HUDEP-2 (cell line): Measurements from ENCODE around the gene CFAP410.

Experiments used
- DNase-seq, 76 experiments: peaks; one replicate each; lab custom pipeline; 2025; ENCODE audit not compliant: unreplicated experiment in 76 of 76; lab: John Stamatoyannopoulos, UW

The CFAP410 gene

GRCh38 chr21:44338971-44339910 lies at the start of gene CFAP410:
Gene CFAP410, minus strand, starts transcription at chr21:44339390. Its CDS starts 196 bp downstream, at chr21:44339194.
- DNase-seq, result peak in 75 of 76 experiments; percentile 49 to 98 (median 94)

DNA sequence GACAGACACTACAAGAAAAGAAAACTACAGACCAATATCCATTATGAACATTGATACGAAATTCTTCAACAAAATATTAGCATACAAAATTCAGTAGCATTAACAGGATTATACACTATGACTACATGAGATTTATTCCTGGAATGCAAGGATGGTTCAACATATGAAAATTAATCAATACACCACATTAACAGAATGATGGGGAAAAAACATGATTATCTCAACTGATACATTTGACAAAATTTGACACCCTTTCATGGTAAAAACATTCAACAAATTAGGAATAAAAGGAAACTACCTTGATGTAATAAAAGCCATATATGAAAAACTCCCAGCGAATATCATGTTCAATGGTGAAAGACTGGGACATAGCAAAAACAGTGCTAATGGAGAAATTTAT lies 45.8 kb upstream of the CFAP410 start:
- no peak for DNase-seq

DNA sequence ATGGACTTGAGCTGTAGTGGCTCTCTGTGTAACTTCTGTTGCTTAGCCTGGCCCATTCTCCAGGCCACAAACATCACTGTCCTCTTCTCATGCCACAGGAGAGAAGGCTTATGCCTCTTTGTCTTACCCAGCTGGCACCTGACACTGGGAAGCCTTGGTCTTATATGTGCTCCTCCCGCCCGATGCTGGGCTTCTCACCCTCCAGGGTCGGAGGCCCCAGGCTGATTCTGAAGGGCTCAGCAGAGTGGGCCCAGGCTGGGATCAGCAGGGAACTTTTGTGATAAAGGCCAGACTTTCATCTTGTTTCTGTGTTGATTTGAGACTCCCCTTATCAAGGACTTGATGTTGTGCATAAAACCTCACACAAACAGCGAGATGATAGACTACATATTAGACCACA lies 44.0 kb upstream of the CFAP410 start:
- DNase-seq, result no peak

GRCh38 chr21:44382536-44382935 lies 43.3 kb upstream of the CFAP410 start:
- no peak for DNase-seq

GRCh38 chr21:44381874-44382273 lies 42.7 kb upstream of the CFAP410 start:
- no peak for DNase-seq

DNA sequence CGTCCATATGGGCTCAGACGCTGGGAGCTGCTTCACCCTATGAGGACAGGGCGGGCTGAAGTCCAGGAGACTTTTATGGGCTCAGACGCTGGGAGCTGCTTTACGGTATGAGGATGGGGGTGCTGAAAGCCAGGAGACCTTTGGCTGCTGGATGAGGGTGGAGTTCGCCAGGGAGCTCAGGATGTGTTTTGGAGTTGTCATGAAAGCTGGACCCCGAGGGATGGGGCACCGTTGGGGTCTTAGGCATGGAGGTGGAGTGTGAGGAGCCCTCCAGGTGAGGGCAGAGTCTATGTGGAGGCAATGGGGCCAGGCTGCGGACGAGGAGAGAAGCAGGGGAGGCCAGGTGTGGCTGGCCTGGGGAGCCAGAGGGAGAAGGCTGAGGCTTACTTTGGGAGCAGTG lies 41.7 kb upstream of the CFAP410 start:
- no peak for DNase-seq

DNA sequence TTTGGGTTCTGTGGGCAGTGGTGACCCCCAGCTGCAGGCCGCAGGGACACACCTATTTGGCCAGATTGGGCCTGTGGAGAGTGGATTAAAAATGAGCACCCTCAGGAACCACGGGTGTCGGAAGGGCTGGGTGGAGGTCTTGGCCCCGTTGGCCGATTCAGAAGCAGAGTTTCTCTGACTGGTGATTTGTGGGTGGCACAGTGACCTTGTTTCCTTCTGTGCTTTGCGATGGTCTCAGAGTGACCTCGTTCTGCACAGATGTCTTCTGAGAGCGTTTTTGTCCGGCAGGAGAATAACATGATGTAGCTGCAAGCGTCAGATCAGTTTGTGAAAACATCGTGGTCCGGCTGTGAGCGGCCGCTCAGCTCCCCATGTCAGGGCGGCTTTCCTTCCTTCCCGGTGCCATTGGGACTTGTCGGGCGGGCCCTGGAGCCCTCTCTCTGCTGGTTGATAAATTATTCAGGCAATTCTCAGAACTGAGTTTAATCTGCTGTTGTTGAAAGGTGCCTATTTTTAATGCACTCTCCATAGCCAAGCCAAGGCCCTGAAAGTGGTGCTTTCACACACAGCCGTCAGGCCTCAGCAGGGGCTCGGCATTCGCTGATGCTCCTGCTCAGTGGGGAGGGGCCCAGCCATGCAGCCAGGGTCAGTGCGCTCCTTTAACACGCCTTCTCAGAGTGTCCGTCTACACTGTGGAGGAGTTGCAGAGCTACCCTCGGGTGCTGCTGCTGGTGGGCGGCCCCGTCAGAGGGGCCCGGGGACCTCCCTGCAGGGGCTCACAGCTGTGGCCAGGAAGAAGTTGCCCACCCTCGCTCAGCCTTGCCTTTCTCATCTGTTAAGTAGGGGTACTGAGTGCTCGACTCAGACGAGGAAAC lies 41.0 kb upstream of the CFAP410 start:
- DNase-seq, result no peak

- no peak for DNase-seq
These were observed 40.3 kb upstream of the CFAP410 start for GRCh38 chr21:44379515-44379848.

DNA sequence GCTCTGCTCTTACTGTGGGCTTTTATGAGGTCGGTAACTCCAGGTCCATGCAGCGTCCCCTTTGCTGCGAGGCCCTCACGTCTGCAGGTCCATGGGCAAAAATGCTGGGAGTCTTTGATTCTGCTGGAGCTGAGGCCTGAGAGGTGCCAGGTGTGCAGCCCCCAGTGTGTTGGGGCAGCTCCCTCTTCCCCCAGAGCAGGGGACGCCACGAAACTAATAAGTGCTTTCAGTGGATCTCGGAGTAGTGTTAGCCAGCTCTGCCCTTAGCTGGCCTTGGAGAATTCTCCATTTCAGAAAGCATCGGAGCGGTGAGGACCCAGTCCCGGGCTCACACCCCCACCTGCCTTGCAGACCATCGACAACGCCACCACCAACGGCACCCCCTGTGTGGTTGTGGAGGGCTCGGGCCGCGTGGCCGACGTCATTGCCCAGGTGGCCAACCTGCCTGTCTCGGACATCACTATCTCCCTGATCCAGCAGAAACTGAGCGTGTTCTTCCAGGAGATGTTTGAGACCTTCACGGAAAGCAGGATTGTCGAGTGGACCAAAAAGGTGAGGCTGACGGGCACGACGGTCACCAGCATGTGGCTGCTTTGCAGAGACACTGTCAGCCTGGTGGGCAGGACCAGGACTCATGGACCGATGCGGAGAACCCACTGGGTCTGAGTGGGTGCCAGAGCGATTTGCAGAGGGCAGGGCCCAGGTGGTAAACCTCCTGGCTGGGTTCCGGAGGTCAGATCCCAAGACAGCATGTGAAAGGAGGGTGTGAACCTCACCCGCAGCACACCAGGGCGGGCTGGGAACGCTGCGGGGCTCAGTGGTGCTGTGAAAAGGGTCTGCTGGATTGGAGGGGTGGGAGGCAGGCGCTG lies 39.7 kb upstream of the CFAP410 start:
- DNase-seq, result no peak

DNA sequence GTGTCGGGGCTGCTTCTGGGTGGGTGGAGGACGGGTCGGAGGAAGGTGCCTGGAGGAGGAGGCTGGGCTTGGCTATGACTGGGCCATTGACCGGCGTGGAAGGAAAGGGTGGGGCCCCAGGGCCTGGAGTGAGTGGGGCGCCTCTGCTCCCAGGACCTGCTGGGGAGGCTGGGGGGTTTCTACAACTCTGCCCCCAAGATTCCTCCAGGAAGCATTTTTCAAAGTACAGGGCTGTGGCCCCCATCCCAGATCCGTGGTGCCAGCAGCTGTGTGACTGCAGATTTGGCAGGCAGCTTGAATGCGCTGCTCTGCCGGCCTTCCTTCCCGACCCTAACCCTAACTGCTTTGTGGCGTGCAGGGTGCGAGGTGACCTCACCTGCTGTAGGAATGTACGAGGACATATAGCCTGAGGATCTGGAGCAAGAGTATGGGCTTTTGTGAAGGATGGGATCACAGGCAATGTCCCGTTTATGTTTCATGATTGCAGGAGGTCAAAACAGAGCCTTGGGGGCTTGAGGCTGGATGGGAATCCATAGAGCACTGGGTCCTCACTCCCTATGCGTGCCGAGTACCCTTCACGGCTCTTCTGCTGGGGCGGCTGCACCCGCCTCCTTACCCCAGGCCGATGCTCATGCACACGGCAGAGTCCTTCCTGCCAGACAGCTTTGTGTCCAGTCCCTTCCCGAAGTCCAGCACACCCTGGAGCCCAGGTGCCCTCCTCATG lies 38.9 kb upstream of the CFAP410 start:
- DNase-seq, result no peak

GRCh38 chr21:44377201-44377921 lies 38.2 kb upstream of the CFAP410 start:
- no peak for DNase-seq

GRCh38 chr21:44376606-44377005 lies 37.4 kb upstream of the CFAP410 start:
- DNase-seq, result no peak

DNA sequence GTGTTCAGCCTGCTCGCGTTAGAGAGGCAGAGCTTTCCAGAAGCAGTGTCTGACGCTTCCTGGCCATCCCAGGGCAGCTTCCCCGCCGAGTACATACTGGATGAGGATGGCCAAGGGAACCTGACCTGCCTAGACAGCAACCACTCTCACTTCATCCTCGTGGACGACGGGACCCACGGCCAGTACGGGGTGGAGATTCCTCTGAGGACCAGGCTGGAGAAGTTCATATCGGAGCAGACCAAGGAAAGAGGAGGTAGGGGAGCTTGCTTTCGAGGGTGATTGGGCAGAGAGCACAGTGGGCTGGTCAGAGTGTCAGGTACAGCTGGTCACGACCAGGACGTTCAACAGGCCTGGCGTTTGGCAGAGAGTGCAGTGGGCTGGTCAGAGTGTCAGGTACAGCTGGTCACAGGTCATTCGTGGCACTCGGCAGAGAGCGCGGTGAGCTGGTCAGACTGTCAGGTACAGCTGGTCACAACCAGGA lies 36.6 kb upstream of the CFAP410 start:
- no peak for DNase-seq

- no peak for DNase-seq
These were observed 36.1 kb upstream of the CFAP410 start for GRCh38 chr21:44375281-44375651.

DNA sequence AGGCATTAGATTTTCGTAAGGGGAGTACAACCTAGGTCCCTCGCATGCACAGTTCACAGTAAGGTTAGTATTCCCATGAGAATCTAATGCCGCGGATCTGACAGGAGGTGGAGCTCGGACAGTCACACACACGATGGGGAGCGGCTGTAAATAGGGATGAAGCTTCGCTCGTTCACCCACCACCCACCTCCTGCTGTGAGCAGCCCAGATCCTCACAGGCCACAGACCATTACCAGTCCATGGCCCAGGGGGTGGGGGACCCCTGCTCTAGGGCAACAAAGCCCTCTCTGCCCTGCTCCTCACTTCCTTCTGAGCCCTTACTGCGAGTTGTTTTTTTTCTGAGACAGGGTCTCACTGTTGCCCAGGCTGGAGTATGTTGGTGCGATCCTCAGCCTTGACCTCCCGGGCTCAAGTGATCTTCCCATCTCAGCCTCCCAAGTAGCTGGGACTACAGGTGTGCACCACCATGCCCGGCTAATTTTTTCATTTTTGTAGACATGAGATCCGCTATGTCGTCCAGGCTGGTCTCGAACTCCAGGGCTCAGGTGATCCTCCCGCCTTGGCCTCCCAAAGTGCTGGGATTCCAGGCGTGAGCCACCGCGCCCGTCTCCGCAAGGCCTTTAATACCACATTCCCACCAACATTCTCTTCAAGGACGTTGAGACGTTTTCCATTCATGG lies 35.6 kb upstream of the CFAP410 start:
- DNase-seq, result no peak

DNA sequence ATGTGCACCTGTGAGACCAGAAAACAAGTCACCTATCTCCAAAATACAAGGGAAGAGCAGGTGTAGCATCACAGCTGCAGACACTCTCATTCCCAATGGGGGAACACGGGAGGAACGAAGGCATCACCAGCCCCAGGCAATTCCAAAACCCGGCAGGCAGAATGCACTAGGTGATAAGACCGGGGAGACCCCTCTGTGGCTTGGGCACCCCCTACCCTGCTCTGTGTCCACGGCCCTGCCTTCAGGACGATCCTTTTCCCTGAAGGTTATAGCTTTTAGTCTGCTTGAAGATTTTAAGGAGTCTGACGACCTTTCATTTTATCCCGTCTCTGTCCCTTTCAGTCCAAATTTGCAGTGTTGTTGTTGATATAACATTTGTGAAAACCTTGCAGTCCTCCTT lies 33.4 kb upstream of the CFAP410 start:
- DNase-seq, result no peak

GRCh38 chr21:44371596-44371995 lies 32.4 kb upstream of the CFAP410 start:
- no peak for DNase-seq

DNA sequence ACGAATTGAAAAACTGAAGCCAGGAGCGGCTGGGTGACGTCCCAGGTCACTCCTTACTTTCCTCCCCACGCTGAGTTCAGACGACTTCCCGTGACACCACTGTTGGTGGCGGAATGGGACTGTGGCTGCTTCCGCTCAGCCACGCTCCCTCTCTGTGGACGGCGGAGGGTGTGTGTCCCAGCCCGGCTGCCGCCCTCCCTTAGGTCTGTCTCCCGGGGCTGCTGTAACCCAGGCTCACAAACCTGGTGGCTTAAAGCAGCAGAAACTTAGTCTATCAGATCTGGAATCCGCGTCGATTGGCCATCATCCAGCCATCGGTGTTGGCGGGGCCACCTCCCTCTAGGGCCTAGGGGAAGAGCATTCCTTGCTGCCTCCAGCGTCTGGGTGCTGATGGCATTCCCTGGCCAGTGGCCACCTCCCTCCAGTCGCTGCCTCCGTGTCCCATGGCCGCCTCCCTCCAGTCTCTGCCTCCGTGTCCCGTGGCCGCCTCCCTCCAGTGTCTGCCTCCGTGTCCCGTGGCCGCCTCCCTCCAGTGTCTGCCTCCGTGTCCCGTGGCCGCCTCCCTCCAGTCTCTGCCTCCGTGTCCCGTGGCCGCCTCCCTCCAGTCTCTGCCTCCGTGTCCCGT lies 31.7 kb upstream of the CFAP410 start:
- no peak for DNase-seq
